NCI-H524 (cell line): ENCODE measurements around the gene BHLHA15.

ENCODE experiments used
- DNase-seq, 2 experiments: peaks; one replicate each; lab custom pipeline; 2025; lab: John Stamatoyannopoulos, UW

Gene BHLHA15

GRCh38 chr7:98187138-98187502 is 24.1 kb upstream of the BHLHA15 start:
- no peak for DNase-seq

GRCh38 chr7:98189559-98189958 is 21.7 kb upstream of the BHLHA15 start:
- DNase-seq, result no peak

GRCh38 chr7:98191668-98192431 is 19.4 kb upstream of the BHLHA15 start:
- DNase-seq, result no peak

GRCh38 chr7:98192781-98193457 is 18.3 kb upstream of the BHLHA15 start:
- no peak for DNase-seq

GRCh38 chr7:98193474-98194180 is 17.6 kb upstream of the BHLHA15 start:
- DNase-seq, result no peak

GRCh38 chr7:98194186-98194585 is 17.1 kb upstream of the BHLHA15 start:
- DNase-seq, result no peak

GRCh38 chr7:98194672-98195457 is 16.4 kb upstream of the BHLHA15 start:
- DNase-seq, result no peak

- no peak for DNase-seq
Measured at GRCh38 chr7:98196706-98197605, 14.3 kb upstream of the BHLHA15 start.

- no peak for DNase-seq
Measured at GRCh38 chr7:98199131-98199530, 12.1 kb upstream of the BHLHA15 start.

- no peak for DNase-seq
Measured at GRCh38 chr7:98200364-98200763, 10.9 kb upstream of the BHLHA15 start.

GRCh38 chr7:98202367-98203195 is 8.7 kb upstream of the BHLHA15 start:
- DNase-seq, result no peak

GRCh38 chr7:98203261-98203963 is 7.8 kb upstream of the BHLHA15 start:
- no peak for DNase-seq

- DNase-seq, result no peak
Measured at GRCh38 chr7:98203964-98204605, 7.2 kb upstream of the BHLHA15 start.

- DNase-seq, result no peak
Measured at GRCh38 chr7:98204670-98205069, 6.6 kb upstream of the BHLHA15 start.

GRCh38 chr7:98205162-98205845 is 5.9 kb upstream of the BHLHA15 start:
- DNase-seq, result no peak

GRCh38 chr7:98206451-98207330 is 4.5 kb upstream of the BHLHA15 start:
- no peak for DNase-seq

GRCh38 chr7:98209166-98209920 is 1.9 kb upstream of the BHLHA15 start:
- DNase-seq, result no peak
